Measurements from ENCODE around the gene GATAD2A. TPM values are rescaled to one million over a fixed set of nuclear protein-coding genes. Genes with fewer than 3 reads are reported as not detected.

GATAD2A gene
- total RNA-seq, 2 experiments from 2014 or later, result 104 to 107 TPM

DNA sequence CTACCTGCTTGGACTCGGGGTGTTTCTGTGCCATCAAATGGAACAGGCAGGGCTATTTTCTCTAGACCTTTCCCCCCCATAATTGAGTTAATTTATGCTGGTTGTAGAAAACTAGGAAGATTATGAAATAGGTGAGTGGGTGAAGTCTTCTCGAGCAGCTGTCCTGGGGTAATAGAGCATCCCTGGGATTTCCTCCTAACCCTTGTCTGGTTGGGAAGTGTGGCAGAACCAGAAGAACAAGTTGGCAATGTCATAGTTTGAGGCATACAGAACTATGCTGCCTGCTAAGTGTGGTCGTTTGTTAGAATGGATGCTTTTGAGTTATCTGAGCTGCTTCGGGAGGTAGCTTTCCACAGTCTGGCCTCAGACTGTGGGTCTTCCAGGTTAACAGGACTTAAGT, 3.7 kb downstream of the GATAD2A start:
- Mint-ChIP-seq H3K36me3 (ENCODE audit: low read depth) (peaks cover 35% of the 10 kb centered on the region), H3K9me3 (no peaks in the 10 kb centered on the region), H3K4me1 (ENCODE audit: low read depth) (peaks cover 86% of the 10 kb centered on the region), H3K4me3 (peak overlapping the region; percentile 38), H3K27ac (peak overlapping the region; percentile 87), H3K27me3 (no peaks in the 10 kb centered on the region)
- no peak for ATAC-seq (ENCODE audit: poor library complexity)
- POLR2A ChIA-PET, result interaction anchor here (0.7 to 1.6 kb wide), 3 partner anchors 12 to 81 kb away, joined by 3 to 4 read pairs (median 4); no protein-coding TSS in a partner anchor
- no peak overlapping the region for H3K4me3 ChIP-seq (ENCODE audit: low read length)
- peaks cover 77% of the 10 kb centered on the region for H3K4me1 ChIP-seq (ENCODE audit: insufficient read depth, low read length)
- H3K9me3 ChIP-seq (ENCODE audit: control insufficient read depth in 1 of 2, insufficient read depth in 1 of 2, low read length in 2 of 2), result no peaks in the 10 kb centered on the region
- CTCF ChIA-PET, result interaction anchor here (1.0 kb wide), 1 partner anchor 16 kb away, joined by 3 read pairs; no protein-coding TSS in a partner anchor
- H3K27ac ChIP-seq (ENCODE audit: low read depth in 1 of 2, low read length in 2 of 2), result no peak overlapping the region
- H3K36me3 ChIP-seq (ENCODE audit: insufficient read depth, low read length), result no peaks in the 10 kb centered on the region
- no peak for DNase-seq
- intact Hi-C loops (cut with DNase I, micrococcal nuclease), result loop anchor here (5.0 kb wide), 3 partner anchors 38 to 1852 kb away; partner anchors contain the start of genes COLGALT1 (in 1 of the 2), MAU2 (in 1 of the 2) and SUGP1 (in 1 of the 2)
- H3K27me3 ChIP-seq (ENCODE audit: control insufficient read depth in 1 of 2, insufficient read depth in 2 of 2, low read length in 2 of 2), result no peaks in the 10 kb centered on the region
- TF ChIP-seq, protein P1, sequence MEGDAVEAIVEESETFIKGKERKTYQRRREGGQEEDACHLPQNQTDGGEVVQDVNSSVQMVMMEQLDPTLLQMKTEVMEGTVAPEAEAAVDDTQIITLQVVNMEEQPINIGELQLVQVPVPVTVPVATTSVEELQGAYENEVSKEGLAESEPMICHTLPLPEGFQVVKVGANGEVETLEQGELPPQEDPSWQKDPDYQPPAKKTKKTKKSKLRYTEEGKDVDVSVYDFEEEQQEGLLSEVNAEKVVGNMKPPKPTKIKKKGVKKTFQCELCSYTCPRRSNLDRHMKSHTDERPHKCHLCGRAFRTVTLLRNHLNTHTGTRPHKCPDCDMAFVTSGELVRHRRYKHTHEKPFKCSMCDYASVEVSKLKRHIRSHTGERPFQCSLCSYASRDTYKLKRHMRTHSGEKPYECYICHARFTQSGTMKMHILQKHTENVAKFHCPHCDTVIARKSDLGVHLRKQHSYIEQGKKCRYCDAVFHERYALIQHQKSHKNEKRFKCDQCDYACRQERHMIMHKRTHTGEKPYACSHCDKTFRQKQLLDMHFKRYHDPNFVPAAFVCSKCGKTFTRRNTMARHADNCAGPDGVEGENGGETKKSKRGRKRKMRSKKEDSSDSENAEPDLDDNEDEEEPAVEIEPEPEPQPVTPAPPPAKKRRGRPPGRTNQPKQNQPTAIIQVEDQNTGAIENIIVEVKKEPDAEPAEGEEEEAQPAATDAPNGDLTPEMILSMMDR (IDR thresholded peaks at IDR 0.05), result no peak

DNA sequence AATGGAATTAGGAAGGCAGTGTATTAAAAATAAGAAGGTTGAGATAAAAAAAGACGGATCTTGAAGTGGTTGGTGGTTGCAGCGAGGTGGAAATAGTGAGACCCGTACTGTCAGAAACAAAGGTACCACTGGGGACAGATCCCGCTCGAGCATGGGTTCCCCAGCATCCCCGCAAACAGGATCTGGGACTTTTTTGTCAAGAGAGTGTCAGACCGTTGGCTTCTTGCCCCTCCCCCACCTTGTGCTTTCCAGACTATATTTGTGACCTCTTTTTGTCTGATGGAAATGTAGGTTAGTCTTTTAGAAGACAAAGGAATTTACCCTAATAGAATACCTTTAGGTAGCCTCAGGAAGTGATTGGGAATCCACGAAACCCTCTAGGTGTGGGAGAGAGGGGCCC, 4.2 kb downstream of the GATAD2A start:
- TF ChIP-seq, protein P1 (IDR thresholded peaks at IDR 0.05), result no peak
- CTCF ChIA-PET, result interaction anchor here (1.0 kb wide), 1 partner anchor 16 kb away, joined by 3 read pairs; no protein-coding TSS in a partner anchor
- H3K27ac Mint-ChIP-seq, result peak overlapping the region; percentile 87
- POLR2A ChIA-PET, result interaction anchor here (1.0 to 1.6 kb wide), 2 partner anchors 12 to 81 kb away, joined by 3 to 4 read pairs; no protein-coding TSS in a partner anchor
- ATAC-seq (ENCODE audit: poor library complexity) (no peak), DNase-seq (peak in 2 of 14 experiments; percentile 35 to 62)
- H3K9me3 ChIP-seq (ENCODE audit: control insufficient read depth in 1 of 2, insufficient read depth in 1 of 2, low read length in 2 of 2), result no peaks in the 10 kb centered on the region
- peaks cover 36% of the 10 kb centered on the region for H3K36me3 Mint-ChIP-seq (ENCODE audit: low read depth)
- peaks cover 84% of the 10 kb centered on the region for H3K4me1 Mint-ChIP-seq (ENCODE audit: low read depth)
- H3K36me3 ChIP-seq (ENCODE audit: insufficient read depth, low read length), result no peaks in the 10 kb centered on the region
- H3K9me3 Mint-ChIP-seq, result no peaks in the 10 kb centered on the region
- H3K27ac ChIP-seq (ENCODE audit: low read depth in 1 of 2, low read length in 2 of 2), result no peak overlapping the region
- no peaks in the 10 kb centered on the region for H3K27me3 ChIP-seq (ENCODE audit: control insufficient read depth in 1 of 2, insufficient read depth in 2 of 2, low read length in 2 of 2)
- intact Hi-C loops (cut with DNase I, micrococcal nuclease), result loop anchor here (5.0 kb wide), 3 partner anchors 38 to 1852 kb away; partner anchors contain the start of genes COLGALT1 (in 1 of the 2), MAU2 (in 1 of the 2) and SUGP1 (in 1 of the 2)
- H3K4me1 ChIP-seq (ENCODE audit: insufficient read depth, low read length), result peaks cover 78% of the 10 kb centered on the region
- H3K27me3 Mint-ChIP-seq, result no peaks in the 10 kb centered on the region
- H3K4me3 Mint-ChIP-seq, result peak overlapping the region; percentile 38
- H3K4me3 ChIP-seq (ENCODE audit: low read length), result no peak overlapping the region

DNA sequence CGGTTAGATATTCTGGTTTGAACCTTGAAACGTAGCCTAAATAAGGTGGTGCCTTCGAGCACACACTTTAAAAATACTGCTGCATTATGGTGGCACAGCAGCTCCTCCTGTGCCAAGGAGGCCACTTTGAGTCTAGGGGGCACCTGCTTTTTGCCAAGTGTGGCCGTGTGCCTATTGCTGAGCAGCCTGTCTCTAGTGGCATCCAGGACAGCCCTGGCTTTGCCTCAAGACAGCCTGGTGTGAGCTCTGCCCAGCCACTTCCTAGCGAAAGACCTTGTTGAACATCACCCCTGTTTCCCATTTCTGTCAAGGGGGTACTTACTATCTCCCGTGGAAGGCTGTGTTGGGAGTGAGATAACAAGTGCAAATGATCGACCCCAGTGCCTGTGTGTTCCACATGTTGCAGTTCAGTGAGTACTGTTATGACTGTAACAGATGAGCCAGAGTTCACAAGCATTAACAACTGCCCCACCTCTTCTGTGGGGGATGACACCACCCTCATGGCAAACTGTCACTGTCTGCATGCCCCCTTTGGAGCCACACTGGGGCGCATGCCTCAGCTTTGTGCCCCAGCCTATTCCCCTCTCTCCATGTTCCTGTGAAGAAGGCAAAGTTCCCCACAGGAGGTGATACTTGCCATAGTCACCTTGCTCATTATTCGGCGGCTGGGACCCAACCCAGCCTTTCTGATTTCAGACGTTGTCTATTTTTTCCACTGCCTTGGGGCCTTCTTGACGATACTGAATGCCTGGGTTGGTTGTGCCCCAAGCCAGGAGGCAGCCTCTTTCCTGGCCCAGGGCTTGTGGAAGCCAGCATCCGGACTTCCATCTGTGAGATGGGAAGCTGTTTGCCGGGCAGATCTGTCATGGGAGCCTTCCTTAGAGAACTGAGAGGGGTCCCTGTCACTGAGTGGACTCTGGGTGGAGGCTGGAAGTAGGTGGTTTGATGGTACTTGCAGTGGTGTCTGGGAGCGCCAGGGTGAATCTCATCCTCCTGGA, 5.4 kb downstream of the GATAD2A start:
- no peak overlapping the region for H3K4me3 ChIP-seq (ENCODE audit: low read length)
- TF ChIP-seq, protein P1 (IDR thresholded peaks at IDR 0.05), result no peak
- H3K4me3 Mint-ChIP-seq, result peak overlapping the region; percentile 1
- POLR2A ChIA-PET, result interaction anchor here (1.6 kb wide), 1 partner anchor 13 kb away, joined by 4 read pairs; no protein-coding TSS in a partner anchor
- DNase-seq (peak in 3 of 14 experiments; percentile 11 to 47 (median 39)), ATAC-seq (ENCODE audit: poor library complexity) (peak; percentile 23)
- intact Hi-C loops (cut with DNase I, micrococcal nuclease), result no loop called here
- H3K27me3 Mint-ChIP-seq, result no peaks in the 10 kb centered on the region
- H3K4me1 ChIP-seq (ENCODE audit: insufficient read depth, low read length), result peaks cover 80% of the 10 kb centered on the region
- no peaks in the 10 kb centered on the region for H3K27me3 ChIP-seq (ENCODE audit: control insufficient read depth in 1 of 2, insufficient read depth in 2 of 2, low read length in 2 of 2)
- H3K4me1 Mint-ChIP-seq (ENCODE audit: low read depth), result peaks cover 80% of the 10 kb centered on the region
- CTCF ChIA-PET, result interaction anchor here (0.7 to 2.0 kb wide), 3 partner anchors 43 to 79 kb away, joined by 3 to 4 read pairs (median 4); no protein-coding TSS in a partner anchor
- no peaks in the 10 kb centered on the region for H3K9me3 ChIP-seq (ENCODE audit: control insufficient read depth in 1 of 2, insufficient read depth in 1 of 2, low read length in 2 of 2)
- H3K36me3 Mint-ChIP-seq (ENCODE audit: low read depth), result peaks cover 34% of the 10 kb centered on the region
- H3K36me3 ChIP-seq (ENCODE audit: insufficient read depth, low read length), result peaks cover 4% of the 10 kb centered on the region
- H3K27ac Mint-ChIP-seq, result peak overlapping the region; percentile 87
- peak overlapping the region in 1 of 2 donors; percentile 29 for H3K27ac ChIP-seq (ENCODE audit: low read depth in 1 of 2, low read length in 2 of 2)
- H3K9me3 Mint-ChIP-seq, result no peaks in the 10 kb centered on the region

Measured in CD4-positive, alpha-beta T cell (primary cell).